Right atrium auricular region (tissue), 2 donors: ENCODE measurements around the gene ADGRG1. TPM values are rescaled to one million over a fixed set of nuclear protein-coding genes. Genes with fewer than 3 reads are reported as not detected.

Experiments used
- DNase-seq: peaks from one replicate; pipeline ENCODE4 v3.0.0-alpha.2; 2019; ENCODE audit warnings: low spot score
- H3K27ac ChIP-seq, 2 donors: fragments of 200-600 bp; sonication (generic); 1 replicate in 1 of 2; 2 replicates in 1 of 2; pipeline ENCODE4 v1.5.1; 2016 to 2019
- H3K27me3 ChIP-seq, 2 donors: fragments of 200-600 bp; sonication (generic); one replicate each; pipeline versions ENCODE4 v1.5.1 to v1.6.0; 2017 to 2019
- H3K36me3 ChIP-seq: fragments of 200-600 bp; sonication (generic); one replicate; pipeline ENCODE4 v1.5.1; 2016
- H3K4me1 ChIP-seq, 2 donors: fragments of 200-600 bp; sonication (generic); one replicate each; pipeline versions ENCODE4 v1.5.1 to v1.6.0; 2017 to 2019
- H3K4me3 ChIP-seq, 2 donors: fragments of 200-600 bp; sonication (generic); 1 replicate in 1 of 2; 2 replicates in 1 of 2; pipeline ENCODE4 v1.5.1; 2017 to 2019; ENCODE audit warnings: mild to moderate bottlenecking in 1 of 2, moderate library complexity in 1 of 2
- H3K9me3 ChIP-seq, 2 donors: fragments of 200-600 bp; sonication (generic); one replicate each; pipeline ENCODE4 v1.5.1; 2019
- CTCF ChIP-seq, 2 donors: fragments of 200-600 bp; sonication (generic); IDR thresholded peaks; one replicate each; pipeline ENCODE4 v1.5.1; 2019; ENCODE audit warnings: antibody characterized with exemption in 2 of 2
- total RNA-seq, 2 donors: library from RNA; depleted of rRNA; stranded (reverse); fragments of >200 nt; gene quantifications; one replicate each; pipeline ENCODE4 v1.1.0, GENCODE V29; 2016

The ADGRG1 gene
- total RNA-seq, 2 donors from 2014 or later: 12.6 to 25.5 TPM

- Histone ChIP-seq H3K9me3 (no peaks in the 10 kb centered on the region), H3K27ac (no peak overlapping the region), H3K4me3 (no peak overlapping the region), H3K4me1 (peaks cover 0 to 24% of the 10 kb centered on the region in 2 donors), H3K27me3 (no peaks in the 10 kb centered on the region), H3K36me3 (no peaks in the 10 kb centered on the region)
- no peak for DNase-seq
- TF ChIP-seq CTCF (IDR thresholded peaks at IDR 0.05): no peak
Measured at GRCh38 chr16:57619606-57620334, 8.7 kb upstream of the ADGRG1 start.

GRCh38 chr16:57620335-57621231, 7.8 kb upstream of the ADGRG1 start:
- no peaks in the 10 kb centered on the region for H3K9me3 ChIP-seq
- H3K36me3 ChIP-seq: no peaks in the 10 kb centered on the region
- H3K27ac ChIP-seq: no peak overlapping the region
- H3K4me3 ChIP-seq: no peak overlapping the region
- TF ChIP-seq CTCF (IDR thresholded peaks at IDR 0.05): no peak
- no peak for DNase-seq
- no peaks in the 10 kb centered on the region for H3K27me3 ChIP-seq
- H3K4me1 ChIP-seq: peaks cover 0 to 30% of the 10 kb centered on the region in 2 donors

- Histone ChIP-seq H3K27me3 (no peaks in the 10 kb centered on the region), H3K36me3 (no peaks in the 10 kb centered on the region), H3K27ac (no peak overlapping the region), H3K4me1 (peaks cover 0 to 30% of the 10 kb centered on the region in 2 donors), H3K9me3 (no peaks in the 10 kb centered on the region), H3K4me3 (no peak overlapping the region)
- no peak for TF ChIP-seq CTCF (IDR thresholded peaks at IDR 0.05)
- no peak for DNase-seq
Measured at GRCh38 chr16:57621521-57622271, 6.7 kb upstream of the ADGRG1 start.

- no peak for DNase-seq
- H3K36me3 ChIP-seq: no peaks in the 10 kb centered on the region
- no peak overlapping the region for H3K27ac ChIP-seq
- no peaks in the 10 kb centered on the region for H3K9me3 ChIP-seq
- H3K4me3 ChIP-seq: no peak overlapping the region
- H3K4me1 ChIP-seq: peaks cover 0 to 35% of the 10 kb centered on the region in 2 donors
- no peak for TF ChIP-seq CTCF (IDR thresholded peaks at IDR 0.05)
- H3K27me3 ChIP-seq: no peaks in the 10 kb centered on the region
Measured at GRCh38 chr16:57622361-57623250, 5.8 kb upstream of the ADGRG1 start.
